Measurements from ENCODE around the gene RASL12. TPM values are rescaled to one million over a fixed set of nuclear protein-coding genes. Genes with fewer than 3 reads are reported as not detected.
A peak's percentile ranks its signal among the peaks of the same experiment; 100 is the strongest.
"Not testable (repeated sequence)": the region's sequence is repeated elsewhere in the genome, so short reads cannot be mapped to it uniquely, and the experiment has no call there.

The RASL12 gene
- total RNA-seq, 2 donors from 2014 or later, result 56.3 to 124 TPM

DNA sequence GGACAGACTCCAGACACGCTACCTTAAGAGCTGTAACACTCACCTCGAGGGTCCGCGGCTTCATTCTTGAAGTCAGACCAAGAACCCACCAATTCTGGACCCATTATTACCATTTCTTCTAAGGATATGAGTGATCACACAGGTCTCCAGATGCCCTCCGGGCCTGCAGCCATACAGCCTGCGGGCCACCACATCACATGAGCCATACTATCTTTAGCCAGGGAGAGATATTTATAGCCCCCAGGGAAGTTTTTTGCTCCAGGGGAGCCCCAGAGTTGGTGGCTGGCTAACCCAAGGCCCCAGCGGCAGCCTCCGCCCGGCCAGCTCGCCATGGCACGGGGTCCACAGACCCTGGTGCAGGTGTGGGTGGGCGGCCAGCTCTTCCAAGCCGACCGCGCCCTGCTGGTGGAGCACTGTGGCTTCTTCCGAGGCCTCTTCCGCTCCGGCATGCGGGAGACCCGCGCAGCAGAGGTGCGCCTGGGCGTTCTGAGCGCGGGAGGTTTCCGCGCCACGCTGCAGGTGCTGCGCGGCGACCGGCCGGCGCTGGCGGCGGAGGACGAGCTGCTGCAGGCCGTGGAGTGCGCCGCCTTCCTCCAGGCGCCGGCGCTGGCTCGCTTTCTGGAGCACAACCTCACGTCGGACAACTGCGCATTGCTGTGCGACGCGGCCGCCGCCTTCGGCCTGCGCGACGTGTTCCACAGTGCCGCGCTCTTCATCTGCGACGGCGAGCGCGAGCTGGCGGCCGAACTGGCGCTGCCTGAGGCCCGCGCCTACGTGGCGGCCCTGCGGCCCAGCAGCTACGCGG lies 8.9 kb upstream of the RASL12 start, which contains the start of gene KBTBD13:
Gene KBTBD13 (plus strand): TSS at position 261 of the 805 bp plus-strand sequence. CDS start 70 bp downstream, at position 331.
- Histone ChIP-seq H3K9me3 (no peaks in the 10 kb centered on the region), H3K27ac (no peak within 1 kb of the TSS), H3K36me3 (no peaks in the 10 kb centered on the region), H3K4me3 (no peak within 1 kb of the TSS), H3K4me1 (replicated peaks) (no peaks in the 10 kb centered on the region), H3K27me3 (replicated peaks; ENCODE audit: insufficient read depth) (no peaks in the 10 kb centered on the region)
- intact Hi-C loops (cut with DNase I), result no loop called here
- DNase-seq (ENCODE audit: low spot score), result no peak
- TF ChIP-seq POLR2AphosphoS5 (IDR thresholded peaks at IDR 0.05) (no peak), POLR2A (IDR thresholded peaks at IDR 0.05) (no peak)
- TF ChIP-seq, protein P1, sequence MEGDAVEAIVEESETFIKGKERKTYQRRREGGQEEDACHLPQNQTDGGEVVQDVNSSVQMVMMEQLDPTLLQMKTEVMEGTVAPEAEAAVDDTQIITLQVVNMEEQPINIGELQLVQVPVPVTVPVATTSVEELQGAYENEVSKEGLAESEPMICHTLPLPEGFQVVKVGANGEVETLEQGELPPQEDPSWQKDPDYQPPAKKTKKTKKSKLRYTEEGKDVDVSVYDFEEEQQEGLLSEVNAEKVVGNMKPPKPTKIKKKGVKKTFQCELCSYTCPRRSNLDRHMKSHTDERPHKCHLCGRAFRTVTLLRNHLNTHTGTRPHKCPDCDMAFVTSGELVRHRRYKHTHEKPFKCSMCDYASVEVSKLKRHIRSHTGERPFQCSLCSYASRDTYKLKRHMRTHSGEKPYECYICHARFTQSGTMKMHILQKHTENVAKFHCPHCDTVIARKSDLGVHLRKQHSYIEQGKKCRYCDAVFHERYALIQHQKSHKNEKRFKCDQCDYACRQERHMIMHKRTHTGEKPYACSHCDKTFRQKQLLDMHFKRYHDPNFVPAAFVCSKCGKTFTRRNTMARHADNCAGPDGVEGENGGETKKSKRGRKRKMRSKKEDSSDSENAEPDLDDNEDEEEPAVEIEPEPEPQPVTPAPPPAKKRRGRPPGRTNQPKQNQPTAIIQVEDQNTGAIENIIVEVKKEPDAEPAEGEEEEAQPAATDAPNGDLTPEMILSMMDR (IDR thresholded peaks at IDR 0.05), result no peak
- 75% methylated on average over 65 of the region's 73 CpGs for WGBS

DNA sequence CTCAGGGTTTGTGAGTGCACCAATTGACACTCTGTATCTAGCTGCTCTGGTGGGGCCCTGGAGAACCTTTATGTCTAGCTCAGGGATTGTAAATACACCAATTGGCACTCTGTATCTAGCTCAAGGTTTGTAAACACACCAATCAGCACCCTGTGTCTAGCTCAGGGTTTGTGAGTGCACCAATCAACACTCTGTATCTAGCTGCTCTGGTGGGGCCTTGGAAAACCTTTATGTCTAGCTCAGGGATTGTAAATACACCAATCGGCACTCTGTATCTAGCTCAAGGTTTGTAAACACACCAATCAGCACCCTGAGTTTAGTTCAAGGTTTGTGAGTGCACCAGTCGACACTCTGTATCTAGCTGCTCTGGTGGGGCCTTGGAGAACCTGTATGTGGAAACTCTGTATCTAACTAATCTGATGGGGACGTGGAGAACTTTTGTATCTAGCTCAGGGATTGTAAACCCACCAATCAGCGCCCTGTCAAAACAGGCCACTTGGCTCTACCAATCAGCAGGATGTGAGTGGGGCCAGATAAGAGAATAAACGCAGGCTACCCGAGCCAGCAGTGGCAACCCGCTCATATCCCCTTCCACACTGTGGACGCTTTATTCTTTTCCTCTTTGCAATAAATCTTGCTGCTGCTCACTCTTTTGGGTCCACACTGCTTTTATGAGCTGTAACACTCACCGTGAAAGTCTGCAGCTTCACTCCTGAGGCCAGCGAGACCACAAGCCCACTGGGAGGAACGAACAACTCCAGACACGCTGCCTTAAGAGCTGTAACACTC lies 8.0 kb upstream of the RASL12 start:
- H3K4me3 ChIP-seq; H3K4me1 ChIP-seq (replicated peaks); intact Hi-C loops (cut with DNase I); H3K9me3 ChIP-seq; H3K27ac ChIP-seq; H3K36me3 ChIP-seq; DNase-seq (ENCODE audit: low spot score); H3K27me3 ChIP-seq (replicated peaks; ENCODE audit: insufficient read depth): not testable (repeated sequence)
- WGBS, result 41% methylated on average over 12 of the region's 12 CpGs

DNA sequence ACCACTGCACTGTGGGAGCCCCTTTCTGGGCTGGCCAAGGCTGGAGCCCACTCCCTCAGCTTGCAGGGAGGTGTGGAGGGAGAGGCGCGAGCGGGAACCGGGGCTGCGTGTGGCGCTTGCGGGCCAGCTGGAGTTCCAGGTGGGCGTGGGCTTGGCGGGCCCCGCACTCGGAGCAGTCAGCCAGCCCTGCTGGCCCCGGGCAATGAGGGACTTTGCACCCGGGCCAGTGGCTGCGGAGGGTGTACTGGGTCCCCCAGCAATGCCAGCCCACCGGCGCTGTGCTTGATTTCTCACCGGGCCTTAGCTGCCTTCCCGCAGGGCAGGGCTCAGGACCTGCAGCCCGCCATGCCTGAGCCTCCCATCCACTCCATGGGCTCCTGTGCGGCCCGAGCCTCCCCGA lies 7.2 kb upstream of the RASL12 start:
- H3K9me3 ChIP-seq; DNase-seq (ENCODE audit: low spot score); H3K27ac ChIP-seq; H3K36me3 ChIP-seq; intact Hi-C loops (cut with DNase I); H3K27me3 ChIP-seq (replicated peaks; ENCODE audit: insufficient read depth); H3K4me3 ChIP-seq; H3K4me1 ChIP-seq (replicated peaks): not testable (repeated sequence)
- 97% methylated on average over 21 of the region's 22 CpGs for WGBS

DNA sequence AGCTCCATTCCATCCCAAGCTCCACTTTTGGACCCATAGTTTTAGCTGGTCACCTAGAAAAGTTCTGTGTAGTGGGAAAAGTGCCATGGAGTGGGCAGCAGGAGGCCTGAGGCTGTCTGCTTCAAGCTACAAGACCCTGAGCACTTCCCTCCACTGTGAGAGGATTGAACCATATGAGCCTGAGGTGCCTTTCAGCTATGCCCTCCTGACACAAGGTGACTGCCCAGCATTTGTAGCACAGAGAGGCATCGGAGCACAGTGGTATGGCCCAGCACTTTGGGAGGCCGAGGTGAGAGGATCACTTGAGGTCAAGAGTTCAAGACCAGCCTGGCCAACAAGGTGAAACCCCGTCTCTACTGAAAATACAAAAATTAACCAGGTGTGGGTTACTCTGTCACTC lies 4.8 kb upstream of the RASL12 start:
- no peaks in the 10 kb centered on the region for H3K27me3 ChIP-seq (replicated peaks; ENCODE audit: insufficient read depth)
- DNase-seq (ENCODE audit: low spot score), result no peak
- 94% methylated on average over 3 of the region's 3 CpGs for WGBS
- no peaks in the 10 kb centered on the region for H3K4me1 ChIP-seq (replicated peaks)
- no peaks in the 10 kb centered on the region for H3K9me3 ChIP-seq
- no peak overlapping the region for H3K4me3 ChIP-seq
- intact Hi-C loops (cut with DNase I), result no loop called here
- H3K36me3 ChIP-seq, result no peaks in the 10 kb centered on the region
- no peak for TF ChIP-seq POLR2A (IDR thresholded peaks at IDR 0.05)
- TF ChIP-seq POLR2AphosphoS5 (IDR thresholded peaks at IDR 0.05), result no peak
- TF ChIP-seq, protein P1 (IDR thresholded peaks at IDR 0.05), result no peak
- H3K27ac ChIP-seq, result peak overlapping the region; percentile 36 to 53

DNA sequence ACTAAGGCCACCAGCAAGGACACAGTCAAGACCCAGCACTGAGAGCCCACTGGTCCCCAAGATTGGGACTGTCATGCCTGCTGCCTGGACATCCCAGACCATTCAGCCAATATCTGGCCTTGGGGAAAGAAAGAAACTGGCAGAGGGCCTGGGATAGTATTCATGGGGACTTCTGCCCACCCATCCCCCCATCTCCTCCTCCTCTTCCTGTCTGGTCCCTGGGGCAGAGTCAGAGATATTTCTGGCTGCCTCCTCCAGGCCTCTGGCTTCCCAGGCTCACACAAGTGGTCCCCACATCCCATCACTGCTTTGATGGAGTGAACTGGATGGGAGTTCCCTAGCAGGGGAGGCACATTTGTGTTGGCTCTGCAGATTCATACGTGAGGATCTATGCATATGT lies 4.2 kb upstream of the RASL12 start:
- no peak for TF ChIP-seq POLR2AphosphoS5 (IDR thresholded peaks at IDR 0.05)
- no peaks in the 10 kb centered on the region for H3K36me3 ChIP-seq
- intact Hi-C loops (cut with DNase I), result no loop called here
- H3K4me1 ChIP-seq (replicated peaks), result no peaks in the 10 kb centered on the region
- WGBS, result 77% methylated on average over 1 of the region's 1 CpG
- peak overlapping the region; percentile 36 to 53 for H3K27ac ChIP-seq
- no peak overlapping the region for H3K4me3 ChIP-seq
- H3K9me3 ChIP-seq, result no peaks in the 10 kb centered on the region
- H3K27me3 ChIP-seq (replicated peaks; ENCODE audit: insufficient read depth), result peaks cover 2% of the 10 kb centered on the region
- DNase-seq (ENCODE audit: low spot score), result no peak

DNA sequence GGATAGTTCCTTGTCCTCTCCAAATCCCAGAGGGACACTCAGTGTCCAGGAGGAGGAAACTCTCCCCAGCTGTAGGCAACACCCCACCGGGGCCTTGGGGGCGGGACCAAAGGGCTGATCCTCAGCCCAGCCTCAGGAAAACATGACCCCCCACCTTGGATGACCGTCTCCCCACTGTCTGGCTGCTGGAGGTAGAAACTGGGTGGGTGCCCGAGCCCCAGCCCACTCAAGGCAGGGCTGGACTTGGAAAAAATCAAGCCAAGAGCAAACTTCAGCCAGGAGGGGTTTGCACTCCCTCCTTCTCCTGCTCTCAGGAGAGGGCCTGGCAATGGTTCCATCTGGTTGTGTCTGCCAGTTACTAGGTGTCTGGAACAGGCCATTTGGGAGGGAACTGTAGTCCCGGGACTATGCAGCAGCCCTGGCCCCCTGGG lies 3.6 kb upstream of the RASL12 start:
- intact Hi-C loops (cut with DNase I), result no loop called here
- Histone ChIP-seq H3K4me1 (replicated peaks) (no peaks in the 10 kb centered on the region), H3K4me3 (no peak overlapping the region), H3K27me3 (replicated peaks; ENCODE audit: insufficient read depth) (peaks cover 2% of the 10 kb centered on the region), H3K27ac (peak overlapping the region; percentile 36 to 53), H3K36me3 (no peaks in the 10 kb centered on the region), H3K9me3 (no peaks in the 10 kb centered on the region)
- TF ChIP-seq POLR2A (IDR thresholded peaks at IDR 0.05) (no peak), POLR2AphosphoS5 (IDR thresholded peaks at IDR 0.05) (peak; percentile 7)
- DNase-seq (ENCODE audit: low spot score), result no peak
- WGBS, result 36% methylated on average over 5 of the region's 5 CpGs

Measured in prostate gland (tissue), 2 donors.